Measurements from ENCODE around the gene PAM.

PAM gene

GRCh38 chr5:102879741-102880140, 124.6 kb downstream of the PAM start:
- DNase-seq (ENCODE audit: low read depth) = no peak
- no peak overlapping the region for H3K4me3 ChIP-seq (ENCODE audit: low read depth, low read length)
- TF ChIP-seq CTCF (IDR thresholded peaks at IDR 0.05; ENCODE audit: insufficient read depth, low read depth, low read length, missing control alignments) = no peak

GRCh38 chr5:102886586-102886985, 131.5 kb downstream of the PAM start:
- no peak for TF ChIP-seq CTCF (IDR thresholded peaks at IDR 0.05; ENCODE audit: insufficient read depth, low read depth, low read length, missing control alignments)

GRCh38 chr5:102888483-102888882, 133.4 kb downstream of the PAM start:
- no peak overlapping the region for H3K4me3 ChIP-seq (ENCODE audit: low read depth, low read length)
- TF ChIP-seq CTCF (IDR thresholded peaks at IDR 0.05; ENCODE audit: insufficient read depth, low read depth, low read length, missing control alignments) = no peak
- DNase-seq (ENCODE audit: low read depth) = no peak

More at GRCh38 chr5:102886586-102886985, 131.5 kb downstream of the PAM start:
- no peak for DNase-seq (ENCODE audit: low read depth)
- no peak overlapping the region for H3K4me3 ChIP-seq (ENCODE audit: low read depth, low read length)

DNA sequence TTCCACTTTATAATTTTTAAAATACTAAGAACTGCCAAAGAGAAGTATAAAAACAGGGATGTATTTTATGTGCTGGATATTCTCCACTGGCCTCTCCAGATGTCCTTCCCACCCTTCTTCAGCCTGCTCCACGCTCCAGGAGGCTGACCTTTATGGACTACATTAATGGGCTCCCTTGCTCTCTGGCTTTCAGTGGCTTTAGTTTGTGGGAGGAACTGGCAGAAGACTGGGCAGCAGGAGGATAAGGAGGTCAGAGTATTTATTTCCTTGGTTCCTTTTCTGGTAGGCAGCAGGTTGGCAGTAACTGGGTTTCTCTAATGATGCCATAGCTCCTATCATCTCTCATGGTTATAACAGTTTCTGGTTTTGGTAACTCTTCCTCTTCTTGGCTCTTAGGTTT, 133.9 kb downstream of the PAM start:
- no peak for DNase-seq (ENCODE audit: low read depth)
- TF ChIP-seq CTCF (IDR thresholded peaks at IDR 0.05; ENCODE audit: insufficient read depth, low read depth, low read length, missing control alignments) = no peak
- no peak overlapping the region for H3K4me3 ChIP-seq (ENCODE audit: low read depth, low read length)

- H3K4me3 ChIP-seq (ENCODE audit: low read depth, low read length) = no peak overlapping the region
- DNase-seq (ENCODE audit: low read depth) = no peak
- TF ChIP-seq CTCF (IDR thresholded peaks at IDR 0.05; ENCODE audit: insufficient read depth, low read depth, low read length, missing control alignments) = no peak
Measured at GRCh38 chr5:102890133-102890532, 135.0 kb downstream of the PAM start.

DNA sequence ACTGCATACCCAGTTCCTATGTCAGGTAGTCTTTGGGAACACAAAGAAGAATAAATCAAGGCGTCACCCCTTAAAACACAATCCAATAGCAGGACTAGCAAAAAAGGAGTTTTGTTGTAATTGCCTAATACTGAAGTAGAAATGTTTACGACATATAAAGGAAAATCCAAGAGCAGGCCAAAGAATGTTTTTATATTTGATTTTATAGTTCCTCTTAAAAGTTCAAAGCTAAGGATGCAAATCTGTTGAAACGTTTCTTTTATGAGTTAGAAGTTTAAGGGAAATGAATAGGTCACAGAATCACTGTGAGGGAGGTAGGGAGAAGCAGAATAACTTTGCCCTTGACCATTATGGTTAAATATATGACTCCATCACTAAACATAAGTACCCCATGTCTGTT, 136.1 kb downstream of the PAM start:
- no peak for TF ChIP-seq CTCF (IDR thresholded peaks at IDR 0.05; ENCODE audit: insufficient read depth, low read depth, low read length, missing control alignments)
- DNase-seq (ENCODE audit: low read depth) = no peak
- no peak overlapping the region for H3K4me3 ChIP-seq (ENCODE audit: low read depth, low read length)

- no peak for TF ChIP-seq CTCF (IDR thresholded peaks at IDR 0.05; ENCODE audit: insufficient read depth, low read depth, low read length, missing control alignments)
- no peak overlapping the region for H3K4me3 ChIP-seq (ENCODE audit: low read depth, low read length)
- no peak for DNase-seq (ENCODE audit: low read depth)
Measured at GRCh38 chr5:102893942-102894341, 138.8 kb downstream of the PAM start.

All from GM12865 (cell line).